ENCODE measurements around the gene KCNG3.

DNA sequence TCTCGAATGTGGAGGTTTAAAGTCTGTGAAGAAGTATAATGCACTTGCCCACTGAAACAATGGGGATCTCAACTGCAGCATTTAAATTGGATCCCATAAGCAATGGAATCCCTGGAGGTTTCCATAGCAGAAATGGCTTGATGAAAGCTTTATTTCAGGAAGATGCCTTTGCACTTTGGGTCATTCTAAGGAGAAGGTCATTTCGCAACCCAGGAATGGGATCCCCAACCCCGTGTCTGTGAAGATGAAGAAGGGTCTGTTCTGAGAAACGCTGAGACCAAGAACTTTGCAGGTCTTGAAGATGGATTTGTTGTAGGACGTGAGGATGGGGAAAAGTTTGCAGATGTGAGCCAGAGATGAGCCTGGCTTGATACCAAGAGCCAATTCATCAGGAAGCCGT, 1.8 kb upstream of the KCNG3 start:
- TF ChIP-seq, protein P1, sequence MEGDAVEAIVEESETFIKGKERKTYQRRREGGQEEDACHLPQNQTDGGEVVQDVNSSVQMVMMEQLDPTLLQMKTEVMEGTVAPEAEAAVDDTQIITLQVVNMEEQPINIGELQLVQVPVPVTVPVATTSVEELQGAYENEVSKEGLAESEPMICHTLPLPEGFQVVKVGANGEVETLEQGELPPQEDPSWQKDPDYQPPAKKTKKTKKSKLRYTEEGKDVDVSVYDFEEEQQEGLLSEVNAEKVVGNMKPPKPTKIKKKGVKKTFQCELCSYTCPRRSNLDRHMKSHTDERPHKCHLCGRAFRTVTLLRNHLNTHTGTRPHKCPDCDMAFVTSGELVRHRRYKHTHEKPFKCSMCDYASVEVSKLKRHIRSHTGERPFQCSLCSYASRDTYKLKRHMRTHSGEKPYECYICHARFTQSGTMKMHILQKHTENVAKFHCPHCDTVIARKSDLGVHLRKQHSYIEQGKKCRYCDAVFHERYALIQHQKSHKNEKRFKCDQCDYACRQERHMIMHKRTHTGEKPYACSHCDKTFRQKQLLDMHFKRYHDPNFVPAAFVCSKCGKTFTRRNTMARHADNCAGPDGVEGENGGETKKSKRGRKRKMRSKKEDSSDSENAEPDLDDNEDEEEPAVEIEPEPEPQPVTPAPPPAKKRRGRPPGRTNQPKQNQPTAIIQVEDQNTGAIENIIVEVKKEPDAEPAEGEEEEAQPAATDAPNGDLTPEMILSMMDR (IDR thresholded peaks at IDR 0.05) = no peak
- TF ChIP-seq POLR2AphosphoS5 (IDR thresholded peaks at IDR 0.05; ENCODE audit: low read depth, low read length) = no peak
